ENCODE measurements around the gene PTK6.

- TF ChIP-seq CTCF (conservative IDR thresholded peaks at IDR 0.05; ENCODE audit: low read length): no peak
- TF ChIP-seq EZH2phosphoT487 (IDR thresholded peaks at IDR 0.05; ENCODE audit: borderline replicate concordance, low read depth, low read length): no peak
These were observed 28.6 kb upstream of the PTK6 start for GRCh38 chr20:63565699-63566335.
